ENCODE results near the gene MEGF9. TPM values are rescaled to one million over a fixed set of nuclear protein-coding genes. Genes with fewer than 3 reads are reported as not detected.
"Not testable (repeated sequence)": the region's sequence is repeated elsewhere in the genome, so short reads cannot be mapped to it uniquely, and the experiment has no call there.

MEGF9 gene
- total RNA-seq, 2 donors from 2014 or later: 3.4 to 3.8 TPM

- H3K9me3 Mint-ChIP-seq: no peaks in the 10 kb centered on the region
- DNase-seq (ENCODE audit: low spot score in 2 of 2) (no peak), ATAC-seq (no peak)
- H3K27ac Mint-ChIP-seq: no peak overlapping the region
- H3K36me3 Mint-ChIP-seq: no peaks in the 10 kb centered on the region
Observed at GRCh38 chr9:120654272-120654671, 60.0 kb downstream of the MEGF9 start.

GRCh38 chr9:120653762-120654161 is 60.5 kb downstream of the MEGF9 start:
- ATAC-seq: no peak
- H3K27ac Mint-ChIP-seq: no peak overlapping the region
- no peaks in the 10 kb centered on the region for H3K9me3 Mint-ChIP-seq
- H3K36me3 Mint-ChIP-seq: no peaks in the 10 kb centered on the region
- DNase-seq (ENCODE audit: low spot score in 2 of 2): no peak

GRCh38 chr9:120652934-120653333 is 61.3 kb downstream of the MEGF9 start:
- Mint-ChIP-seq H3K27ac (no peak overlapping the region), H3K36me3 (no peaks in the 10 kb centered on the region), H3K9me3 (no peaks in the 10 kb centered on the region)
- DNase-seq (ENCODE audit: low spot score in 2 of 2) (no peak), ATAC-seq (no peak)

GRCh38 chr9:120650352-120650751 is 63.9 kb downstream of the MEGF9 start:
- no peaks in the 10 kb centered on the region for H3K9me3 Mint-ChIP-seq
- DNase-seq (ENCODE audit: low spot score in 2 of 2) (no peak), ATAC-seq (no peak)
- no peak overlapping the region for H3K27ac Mint-ChIP-seq
- no peaks in the 10 kb centered on the region for H3K36me3 Mint-ChIP-seq

GRCh38 chr9:120648581-120649197 is 65.6 kb downstream of the MEGF9 start:
- no peak overlapping the region for H3K27ac Mint-ChIP-seq
- no peaks in the 10 kb centered on the region for H3K36me3 Mint-ChIP-seq
- DNase-seq (ENCODE audit: low spot score in 2 of 2) (no peak), ATAC-seq (no peak)
- H3K9me3 Mint-ChIP-seq: no peaks in the 10 kb centered on the region

- no peak for DNase-seq (ENCODE audit: low spot score in 2 of 2)
- Mint-ChIP-seq H3K27ac (no peak overlapping the region), H3K9me3 (peaks cover 0 to 6% of the 10 kb centered on the region in 2 donors), H3K36me3 (peaks cover 4 to 6% of the 10 kb centered on the region in 2 donors)
- no peak for ATAC-seq
Observed at GRCh38 chr9:120646948-120647347, 67.3 kb downstream of the MEGF9 start.

GRCh38 chr9:120645760-120646159 is 68.5 kb downstream of the MEGF9 start:
- peaks cover 6 to 9% of the 10 kb centered on the region in 2 donors for H3K36me3 Mint-ChIP-seq
- ATAC-seq (no peak), DNase-seq (ENCODE audit: low spot score in 2 of 2) (no peak)
- H3K9me3 Mint-ChIP-seq: peaks cover 0 to 9% of the 10 kb centered on the region in 2 donors
- no peak overlapping the region for H3K27ac Mint-ChIP-seq

- DNase-seq (ENCODE audit: low spot score in 2 of 2) (no peak), ATAC-seq (no peak)
- Mint-ChIP-seq H3K9me3 (peaks cover 0 to 9% of the 10 kb centered on the region in 2 donors), H3K36me3 (peaks cover 6 to 9% of the 10 kb centered on the region in 2 donors), H3K27ac (no peak overlapping the region)
Observed at GRCh38 chr9:120643061-120643460, 71.2 kb downstream of the MEGF9 start.

GRCh38 chr9:120642129-120642770 is 72.0 kb downstream of the MEGF9 start:
- ATAC-seq (no peak), DNase-seq (ENCODE audit: low spot score in 2 of 2) (no peak)
- peaks cover 0 to 9% of the 10 kb centered on the region in 2 donors for H3K9me3 Mint-ChIP-seq
- peaks cover 6 to 9% of the 10 kb centered on the region in 2 donors for H3K36me3 Mint-ChIP-seq
- no peak overlapping the region for H3K27ac Mint-ChIP-seq

- not testable (repeated sequence) for H3K27ac Mint-ChIP-seq; DNase-seq (ENCODE audit: low spot score in 2 of 2); ATAC-seq
- Mint-ChIP-seq H3K36me3 (peaks cover 9 to 12% of the 10 kb centered on the region in 2 donors), H3K9me3 (peaks cover 4 to 10% of the 10 kb centered on the region in 2 donors)
Observed at GRCh38 chr9:120640874-120641273, 73.4 kb downstream of the MEGF9 start.

GRCh38 chr9:120640380-120640779 is 73.9 kb downstream of the MEGF9 start:
- no peak for ATAC-seq
- peaks cover 14 to 17% of the 10 kb centered on the region in 2 donors for H3K36me3 Mint-ChIP-seq
- DNase-seq (ENCODE audit: low spot score in 2 of 2): no peak
- peaks cover 9 to 15% of the 10 kb centered on the region in 2 donors for H3K9me3 Mint-ChIP-seq
- H3K27ac Mint-ChIP-seq: no peak overlapping the region

- DNase-seq (ENCODE audit: low spot score in 2 of 2) (no peak), ATAC-seq (no peak)
- H3K27ac Mint-ChIP-seq: no peak overlapping the region
- H3K9me3 Mint-ChIP-seq: peaks cover 17 to 18% of the 10 kb centered on the region in 2 donors
- peaks cover 19 to 25% of the 10 kb centered on the region in 2 donors for H3K36me3 Mint-ChIP-seq
Observed at GRCh38 chr9:120637919-120638318, 76.4 kb downstream of the MEGF9 start.

- Mint-ChIP-seq H3K36me3 (peaks cover 13 to 16% of the 10 kb centered on the region in 2 donors), H3K27ac (no peak overlapping the region), H3K9me3 (peaks cover 9 to 17% of the 10 kb centered on the region in 2 donors)
- no peak for ATAC-seq
- DNase-seq (ENCODE audit: low spot score in 2 of 2): no peak
Observed at GRCh38 chr9:120636194-120636957, 77.9 kb downstream of the MEGF9 start.

- no peak for ATAC-seq
Observed at GRCh38 chr9:120635011-120635410, 79.3 kb downstream of the MEGF9 start.

GRCh38 chr9:120630333-120630732 is 83.9 kb downstream of the MEGF9 start:
- no peak overlapping the region for H3K27ac Mint-ChIP-seq
- no peak for ATAC-seq
- DNase-seq (ENCODE audit: low spot score in 2 of 2): no peak
- H3K36me3 Mint-ChIP-seq: peaks cover 4 to 7% of the 10 kb centered on the region in 2 donors
- H3K9me3 Mint-ChIP-seq: peaks cover 2 to 8% of the 10 kb centered on the region in 2 donors

More at GRCh38 chr9:120635011-120635410, 79.3 kb downstream of the MEGF9 start:
- peaks cover 13 to 16% of the 10 kb centered on the region in 2 donors for H3K36me3 Mint-ChIP-seq
- peaks cover 9 to 17% of the 10 kb centered on the region in 2 donors for H3K9me3 Mint-ChIP-seq
- no peak overlapping the region for H3K27ac Mint-ChIP-seq
- no peak for DNase-seq (ENCODE audit: low spot score in 2 of 2)

GRCh38 chr9:120628925-120629497 is 85.3 kb downstream of the MEGF9 start:
- not testable (repeated sequence) for DNase-seq (ENCODE audit: low spot score in 2 of 2); H3K36me3 Mint-ChIP-seq; ATAC-seq; H3K9me3 Mint-ChIP-seq; H3K27ac Mint-ChIP-seq

Data from activated naive CD4-positive, alpha-beta T cell treated with anti-CD3 and anti-CD28 coated beads, Interleukin-2, amount 50 U/mL, for 72 hours (primary cell).